H1 (cell line): Measurements from ENCODE around the gene PPM1L. TPM values are rescaled to one million over a fixed set of nuclear protein-coding genes. Genes with fewer than 3 reads are reported as not detected.

Experiments
- RFX5 ChIP-seq: IDR thresholded peaks from 2 replicates; pipeline ENCODE4 v1.6.1; 2011; ENCODE audit warnings: low read depth, low read length, improper control_type of control experiment, borderline replicate concordance
- SP4 ChIP-seq: IDR thresholded peaks from 2 replicates; pipeline ENCODE4 v1.6.1; 2012; ENCODE audit warnings: low read length, inconsistent platforms
- SRF ChIP-seq: IDR thresholded peaks from 2 replicates; pipeline ENCODE4 v1.6.1; 2011; ENCODE audit warnings: mild to moderate bottlenecking, low read depth, low read length, moderate library complexity
- TBP ChIP-seq: IDR thresholded peaks from 2 replicates; pipeline ENCODE4 v1.6.1; 2011; ENCODE audit warnings: low read depth, low read length, improper control_type of control experiment
- TCF12 ChIP-seq: IDR thresholded peaks from 2 replicates; pipeline ENCODE4 v1.6.1; 2011; ENCODE audit warnings: low read depth, mild to moderate bottlenecking, low read length
- polyA plus RNA-seq, 7 experiments: library from polyadenylated mRNA; depleted of rRNA in 3 of 7; stranded (reverse) in 5 of 7; unstranded in 2 of 7; fragments of >200 nt in 5 of 7; fragments of 200-250 nt in 2 of 7; gene quantifications; 1 replicate in 5 of 7; 2 replicates in 1 of 7; 4 replicates in 1 of 7; pipeline versions ENCODE4 v1.2.1 to v1.2.3, GENCODE V29; 2011 to 2013; ENCODE audit warnings: missing spikeins in 2 of 7, mixed read lengths in 2 of 7
- total RNA-seq: library from RNA; stranded (reverse); fragmentation: NEBNext Ultra II Directional; extraction: Animal tissue kit (Norgen Biotek cat#: 25700); gene quantifications from 2 replicates; pipeline ENCODE4 v1.2.1, GENCODE V29; 2021

Gene PPM1L
- total and polyA plus RNA-seq, 2 of the 8 experiments (the other 6 are each of a cell fraction or from before 2014, with no cell fraction given) = 2.8 to 18.1 TPM

DNA sequence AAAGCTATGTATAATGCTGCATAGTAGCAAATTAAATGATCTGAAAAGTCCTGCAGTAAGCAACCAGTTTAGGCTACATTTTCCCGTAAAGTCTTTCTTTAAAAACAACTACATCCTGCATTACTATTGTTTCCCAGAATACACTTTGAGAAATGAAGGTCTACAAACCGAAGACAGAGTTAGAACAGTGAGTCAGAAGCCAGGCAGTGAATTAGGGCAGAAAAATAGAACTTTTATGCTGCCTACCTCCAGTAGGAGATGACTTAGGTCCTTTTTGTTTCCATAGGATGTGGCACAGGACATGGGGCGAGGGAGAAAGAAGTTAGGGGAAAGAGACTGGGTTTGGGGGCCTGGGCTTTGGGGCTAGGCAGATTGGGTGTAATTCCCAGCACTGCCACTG lies 127.3 kb downstream of the PPM1L start (continued):
- TF ChIP-seq SP4 (no peak), TBP (no peak), TCF12 (no peak), SRF (no peak), RFX5 (no peak)
